ENCODE measurements around the gene FAM131B. TPM values are rescaled to one million over a fixed set of nuclear protein-coding genes. Genes with fewer than 3 reads are reported as not detected.

Gene FAM131B
- total and polyA plus RNA-seq, 2 of the 8 experiments (the other 6 are each of a cell fraction or from before 2014, with no cell fraction given), result 23.1 to 38.2 TPM

DNA sequence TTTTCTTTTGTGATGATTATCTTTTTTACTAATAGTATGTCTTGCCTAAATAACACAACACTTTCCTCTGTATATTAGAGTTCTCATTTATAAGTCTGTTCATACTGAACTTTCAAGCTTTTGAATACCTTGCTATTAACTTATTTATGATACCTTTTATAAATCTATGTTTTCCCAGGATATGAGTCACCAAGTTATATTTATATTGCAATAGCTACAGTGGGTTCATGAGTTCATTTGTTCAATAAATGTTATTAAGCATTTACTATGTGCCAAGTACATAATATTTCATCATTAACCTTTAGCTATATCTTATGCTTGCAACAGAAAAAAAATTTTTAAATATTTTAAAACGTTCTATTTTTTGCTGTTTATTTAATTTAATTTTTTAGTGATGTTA is 28.3 kb downstream of the FAM131B start:
- no peak overlapping the region for H3K23ac ChIP-seq (ENCODE audit: insufficient read length)
- H2BK5ac ChIP-seq (ENCODE audit: low read depth, low read length), result no peak overlapping the region
- H3K14ac ChIP-seq (ENCODE audit: insufficient read length), result no peak overlapping the region
- H3K56ac ChIP-seq (replicated peaks; ENCODE audit: insufficient read length, low read depth, low read length), result no peak overlapping the region
- 82% methylated on average over 1 of the region's 1 CpG; no CpG with 5 or more reads in 1 of the 2 experiments for WGBS, 2 experiments (ENCODE audit: extremely low coverage in 1 of 2, insufficient coverage in 1 of 2, insufficient read length in 1 of 2, insufficient replicate concordance in 2 of 2, low coverage in 1 of 2, low lambda C conversion rate in 2 of 2, missing lambda C conversion rate in 1 of 2)
- H3K79me2 ChIP-seq (ENCODE audit: control insufficient read depth in 1 of 2, insufficient read depth in 2 of 2, low read length in 2 of 2), result no peaks in the 10 kb centered on the region
- no peak overlapping the region for H3K9ac ChIP-seq (replicated peaks in 1 of 4; ENCODE audit: extremely low read depth in 1 of 4, low read depth in 3 of 4, low read length in 3 of 4)
- no peaks in the 10 kb centered on the region for H3K9me3 ChIP-seq (ENCODE audit: insufficient read depth in 2 of 2, low read depth in 1 of 2, low read length in 1 of 2)
- POLR2A ChIA-PET (ENCODE audit: partially characterized antibody), result interaction anchor here (1.1 to 1.2 kb wide), 2 partner anchors 50 to 69 kb away, joined by 3 to 4 read pairs; no protein-coding TSS in a partner anchor
- no peaks in the 10 kb centered on the region for H3K4me1 ChIP-seq (replicated peaks in 1 of 4; ENCODE audit: control insufficient read depth in 3 of 4, insufficient read depth in 4 of 4, low read length in 3 of 4)
- no peak overlapping the region for H3K4me3 ChIP-seq (ENCODE audit: extremely low read depth in 1 of 4, insufficient read depth in 2 of 4, low read depth in 3 of 4, low read length in 4 of 4)
- H2BK120ac ChIP-seq (replicated peaks; ENCODE audit: low read depth, low read length), result no peak overlapping the region
- no peak overlapping the region for H4K8ac ChIP-seq (ENCODE audit: extremely low read depth, insufficient read depth, low read length)
- no peak for DNase-seq (ENCODE audit: low read depth in 1 of 2, low spot score in 2 of 2)
- no peaks in the 10 kb centered on the region for H4K20me1 ChIP-seq (replicated peaks in 1 of 2; ENCODE audit: control insufficient read depth in 1 of 2, insufficient read depth in 2 of 2, low read length in 2 of 2)
- no peak overlapping the region for H3K18ac ChIP-seq (ENCODE audit: extremely low read depth, low read length)
- H3K36me3 ChIP-seq (ENCODE audit: control insufficient read depth in 2 of 4, insufficient read depth in 4 of 4, low read length in 3 of 4), result no peaks in the 10 kb centered on the region
- CTCF ChIA-PET (ENCODE audit: partially characterized antibody), result interaction anchor here (0.9 to 4.0 kb wide), 4 partner anchors 9 to 83 kb away, joined by 3 to 26 read pairs (median 5); no protein-coding TSS in a partner anchor
- no peak overlapping the region for H4K5ac ChIP-seq (ENCODE audit: insufficient read length, low read depth, low read length)
- H2BK15ac ChIP-seq (ENCODE audit: low read length), result no peak overlapping the region
- no peaks in the 10 kb centered on the region for H3K79me1 ChIP-seq (ENCODE audit: low read depth, low read length)
- H4K91ac ChIP-seq (replicated peaks; ENCODE audit: insufficient read length, low read length), result no peak overlapping the region
- no peak overlapping the region for H3K27ac ChIP-seq (ENCODE audit: low read depth, low read length)
- no peak overlapping the region for H2AK5ac ChIP-seq (ENCODE audit: low read depth, low read length)
- H3K27me3 ChIP-seq (replicated peaks in 1 of 4; ENCODE audit: control insufficient read depth in 3 of 4, extremely low read depth in 1 of 4, insufficient read depth in 3 of 4, low read length in 3 of 4), result no peaks in the 10 kb centered on the region
- H3K4me2 ChIP-seq (ENCODE audit: insufficient read depth in 1 of 2, low read depth in 2 of 2, low read length in 2 of 2), result no peak overlapping the region
- H2AFZ ChIP-seq (ENCODE audit: low read length), result no peak overlapping the region
- no peak overlapping the region for H2BK12ac ChIP-seq (ENCODE audit: low read depth, low read length)
- no peaks in the 10 kb centered on the region for H3K23me2 ChIP-seq (ENCODE audit: low read depth, low read length)
- no peak for FAIRE-seq
- no peak for TF ChIP-seq BRCA1 (IDR thresholded peaks at IDR 0.05; ENCODE audit: low read depth, low read length)
- no peak overlapping the region for H3K4ac ChIP-seq (replicated peaks; ENCODE audit: insufficient read length, low read depth, low read length)
- no peak overlapping the region for H2BK20ac ChIP-seq (ENCODE audit: low read length)
